ENCODE results near the gene CLCN5.

DNA sequence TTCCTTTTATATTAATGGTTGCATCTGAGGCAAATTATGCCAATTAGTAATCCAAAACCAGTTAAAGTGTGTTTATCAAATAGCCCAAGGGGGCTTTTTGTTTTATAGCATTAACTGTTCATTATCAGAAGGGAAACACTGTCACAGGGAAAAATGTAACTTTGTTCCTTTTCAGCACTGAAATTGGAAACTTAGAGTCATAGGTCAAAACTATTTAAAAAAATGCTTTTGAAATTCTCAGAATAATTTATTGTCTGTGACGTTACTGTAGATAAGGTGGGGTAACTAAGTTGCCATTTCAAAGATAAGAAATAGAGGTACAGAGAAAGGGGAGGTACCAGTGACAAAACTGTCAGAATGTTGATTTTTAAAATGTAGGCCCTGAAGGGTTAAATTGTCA, 149.1 kb downstream of the CLCN5 start:
- TF ChIP-seq, protein P1, sequence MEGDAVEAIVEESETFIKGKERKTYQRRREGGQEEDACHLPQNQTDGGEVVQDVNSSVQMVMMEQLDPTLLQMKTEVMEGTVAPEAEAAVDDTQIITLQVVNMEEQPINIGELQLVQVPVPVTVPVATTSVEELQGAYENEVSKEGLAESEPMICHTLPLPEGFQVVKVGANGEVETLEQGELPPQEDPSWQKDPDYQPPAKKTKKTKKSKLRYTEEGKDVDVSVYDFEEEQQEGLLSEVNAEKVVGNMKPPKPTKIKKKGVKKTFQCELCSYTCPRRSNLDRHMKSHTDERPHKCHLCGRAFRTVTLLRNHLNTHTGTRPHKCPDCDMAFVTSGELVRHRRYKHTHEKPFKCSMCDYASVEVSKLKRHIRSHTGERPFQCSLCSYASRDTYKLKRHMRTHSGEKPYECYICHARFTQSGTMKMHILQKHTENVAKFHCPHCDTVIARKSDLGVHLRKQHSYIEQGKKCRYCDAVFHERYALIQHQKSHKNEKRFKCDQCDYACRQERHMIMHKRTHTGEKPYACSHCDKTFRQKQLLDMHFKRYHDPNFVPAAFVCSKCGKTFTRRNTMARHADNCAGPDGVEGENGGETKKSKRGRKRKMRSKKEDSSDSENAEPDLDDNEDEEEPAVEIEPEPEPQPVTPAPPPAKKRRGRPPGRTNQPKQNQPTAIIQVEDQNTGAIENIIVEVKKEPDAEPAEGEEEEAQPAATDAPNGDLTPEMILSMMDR (IDR thresholded peaks at IDR 0.05; ENCODE audit: low read length) = no peak
- TF ChIP-seq EZH2 (optimal IDR thresholded peaks at IDR 0.05; ENCODE audit: low read depth, low read length) = no peak
